GM23248 (cell line): Measurements from ENCODE around the gene KRTAP5-7. TPM values are rescaled to one million over a fixed set of nuclear protein-coding genes. Genes with fewer than 3 reads are reported as not detected.

Experiments
- DNase-seq: peaks from one replicate; pipeline ENCODE4 v3.0.0-alpha.2; 2015
- H2AFZ ChIP-seq: fragments of 200-600 bp; sonication (generic); 2 replicates; pipeline ENCODE4 v1.6.1; 2016; ENCODE audit warnings: antibody characterized with exemption
- H3F3A ChIP-seq: fragments of 200-600 bp; sonication (generic); 2 replicates; pipeline ENCODE4 v1.6.1; 2016; ENCODE audit warnings: mild to moderate bottlenecking, antibody characterized with exemption, mixed run types; ENCODE audit not compliant: insufficient read depth
- H3K27ac ChIP-seq: fragments of 200-600 bp; sonication (generic); 2 replicates; pipeline ENCODE4 v1.5.1; 2016; ENCODE audit warnings: mild to moderate bottlenecking
- H3K27me3 ChIP-seq: fragments of 200-600 bp; sonication (generic); replicated peaks from 2 replicates; pipeline ENCODE4 v1.6.1; 2016; ENCODE audit warnings: mild to moderate bottlenecking; ENCODE audit not compliant: insufficient read depth
- H3K36me3 ChIP-seq: fragments of 200-600 bp; sonication (generic); 2 replicates; pipeline ENCODE4 v1.6.1; 2016; ENCODE audit warnings: low read depth, mild to moderate bottlenecking
- H3K4me1 ChIP-seq: fragments of 200-600 bp; sonication (generic); 2 replicates; pipeline ENCODE4 v1.6.1; 2016; ENCODE audit warnings: mild to moderate bottlenecking; ENCODE audit not compliant: insufficient read depth
- H3K4me2 ChIP-seq: fragments of 200-600 bp; sonication (generic); one replicate; pipeline ENCODE4 v1.6.1; 2016; ENCODE audit warnings: mild to moderate bottlenecking; ENCODE audit not compliant: unreplicated experiment
- H3K4me3 ChIP-seq: fragments of 200-600 bp; sonication (generic); 2 replicates; pipeline ENCODE4 v1.5.1; 2016; ENCODE audit warnings: mild to moderate bottlenecking
- H3K79me2 ChIP-seq: fragments of 200-600 bp; sonication (generic); 2 replicates; pipeline ENCODE4 v1.6.1; 2016; ENCODE audit warnings: mild to moderate bottlenecking; ENCODE audit not compliant: insufficient read depth
- H3K9ac ChIP-seq: fragments of 200-600 bp; sonication (generic); 2 replicates; pipeline ENCODE4 v1.6.1; 2016; ENCODE audit warnings: mild to moderate bottlenecking
- H3K9me2 ChIP-seq: fragments of 200-600 bp; sonication (generic); 2 replicates; pipeline ENCODE4 v1.6.1; 2016; ENCODE audit warnings: mixed run types, mild to moderate bottlenecking, moderate library complexity; ENCODE audit not compliant: insufficient read depth
- H3K9me3 ChIP-seq: fragments of 200-600 bp; sonication (generic); one replicate; pipeline ENCODE4 v1.6.1; 2017; ENCODE audit warnings: low read depth
- H4K20me1 ChIP-seq: fragments of 200-600 bp; sonication (generic); 2 replicates; pipeline ENCODE4 v1.6.0; 2016; ENCODE audit not compliant: insufficient read depth
- EZH2 ChIP-seq: fragments of 200-600 bp; sonication (generic); IDR thresholded peaks from 2 replicates; pipeline ENCODE4 v1.6.1; 2018; ENCODE audit warnings: antibody characterized with exemption, mild to moderate bottlenecking; ENCODE audit not compliant: insufficient read depth, poor library complexity, severe bottlenecking
- EZH2phosphoT487 ChIP-seq: fragments of 200-600 bp; sonication (generic); IDR thresholded peaks from 2 replicates; pipeline ENCODE4 v1.6.1; 2018; ENCODE audit warnings: antibody characterized with exemption, moderate library complexity, mild to moderate bottlenecking, low read depth; ENCODE audit not compliant: insufficient read depth
- WGBS, 2 experiments: methylation state at CpG; one replicate each; pipeline ENCODE4 v1.1.6; 2015 to 2017; ENCODE audit warnings: low lambda C conversion rate in 2 of 2, low coverage in 1 of 2; ENCODE audit errors: missing lambda C conversion rate in 2 of 2; 5-methylcytosine and 5-hydroxymethylcytosine counted together
- in situ Hi-C: fragments of 300-500 bp; cut with MboI; formaldehyde crosslinking; loops from 2 replicates; pipeline ENCODE4 v1.15.0; 2020
- polyA plus RNA-seq: library from polyadenylated mRNA; unstranded; fragments of >200 nt; fragmentation: Nextera tagmentation; extraction: Ambion mirVana; gene quantifications from 2 replicates; pipeline ENCODE4 v1.2.1, GENCODE V29; 2016
- total RNA-seq: library from RNA; depleted of rRNA; stranded (reverse); fragments of >200 nt; shearing (Covaris generic); gene quantifications from 2 replicates; pipeline ENCODE4 v1.2.3, GENCODE V29; 2014

The KRTAP5-7 gene
- total and polyA plus RNA-seq, 2 experiments from 2014 or later: not detected

GRCh38 chr11:71551711-71552110, 24.6 kb downstream of the KRTAP5-7 start:
- WGBS, 2 experiments: 49 to 63% methylated on average over 1 of the region's 1 CpG
- Histone ChIP-seq H3K27me3 (no peaks in the 10 kb centered on the region), H3K36me3 (no peaks in the 10 kb centered on the region), H3K4me3 (no peak overlapping the region), H3K4me2 (no peak overlapping the region), H3K9ac (no peak overlapping the region), H3K4me1 (no peaks in the 10 kb centered on the region), H3K9me2 (no peaks in the 10 kb centered on the region), H4K20me1 (no peaks in the 10 kb centered on the region), H2AFZ (no peak overlapping the region), H3F3A (no peaks in the 10 kb centered on the region), H3K9me3 (no peaks in the 10 kb centered on the region), H3K27ac (no peak overlapping the region), H3K79me2 (no peaks in the 10 kb centered on the region)
- no peak for TF ChIP-seq EZH2
- TF ChIP-seq EZH2phosphoT487: no peak
- no peak for DNase-seq
- in situ Hi-C loops: no loop called here

- in situ Hi-C loops: no loop called here
- Histone ChIP-seq H3K27me3 (no peaks in the 10 kb centered on the region), H3K4me2 (no peak overlapping the region), H4K20me1 (no peaks in the 10 kb centered on the region), H3K27ac (no peak overlapping the region), H3K36me3 (no peaks in the 10 kb centered on the region), H3K4me1 (no peaks in the 10 kb centered on the region), H3K9ac (no peak overlapping the region), H3K9me3 (no peaks in the 10 kb centered on the region), H3K79me2 (no peaks in the 10 kb centered on the region), H3K4me3 (no peak overlapping the region), H3K9me2 (no peaks in the 10 kb centered on the region), H2AFZ (no peak overlapping the region), H3F3A (no peaks in the 10 kb centered on the region)
- TF ChIP-seq EZH2 (no peak), EZH2phosphoT487 (no peak)
- 39 to 49% methylated on average over 6 of the region's 6 CpGs for WGBS, 2 experiments
- DNase-seq: no peak
Measured at GRCh38 chr11:71554996-71555395, 27.9 kb downstream of the KRTAP5-7 start.

GRCh38 chr11:71555508-71555907, 28.4 kb downstream of the KRTAP5-7 start:
- H3F3A ChIP-seq: no peaks in the 10 kb centered on the region
- H3K27me3 ChIP-seq: no peaks in the 10 kb centered on the region
- no peaks in the 10 kb centered on the region for H3K9me2 ChIP-seq
- no peak for TF ChIP-seq EZH2phosphoT487
- no peak for TF ChIP-seq EZH2
- H4K20me1 ChIP-seq: no peaks in the 10 kb centered on the region
- H3K27ac ChIP-seq: no peak overlapping the region
- no peaks in the 10 kb centered on the region for H3K36me3 ChIP-seq
- no peak overlapping the region for H3K4me2 ChIP-seq
- in situ Hi-C loops: no loop called here
- H3K4me3 ChIP-seq: no peak overlapping the region
- 52 to 65% methylated on average over 6 to 11 of the region's 11 CpGs for WGBS, 2 experiments
- H3K9me3 ChIP-seq: no peaks in the 10 kb centered on the region
- H3K4me1 ChIP-seq: no peaks in the 10 kb centered on the region
- no peaks in the 10 kb centered on the region for H3K79me2 ChIP-seq
- no peak for DNase-seq
- H2AFZ ChIP-seq: no peak overlapping the region
- no peak overlapping the region for H3K9ac ChIP-seq

GRCh38 chr11:71556018-71556417, 29.0 kb downstream of the KRTAP5-7 start:
- TF ChIP-seq EZH2phosphoT487 (no peak), EZH2 (no peak)
- no peaks in the 10 kb centered on the region for H3K79me2 ChIP-seq
- DNase-seq: no peak

GRCh38 chr11:71557257-71557656, 30.2 kb downstream of the KRTAP5-7 start:
- Histone ChIP-seq H3K9me2 (no peaks in the 10 kb centered on the region), H3K4me3 (no peak overlapping the region), H3K9ac (no peak overlapping the region), H3K4me2 (no peak overlapping the region), H2AFZ (no peak overlapping the region), H3F3A (no peaks in the 10 kb centered on the region), H4K20me1 (no peaks in the 10 kb centered on the region), H3K9me3 (no peaks in the 10 kb centered on the region), H3K36me3 (no peaks in the 10 kb centered on the region), H3K27ac (no peak overlapping the region), H3K27me3 (no peaks in the 10 kb centered on the region), H3K4me1 (no peaks in the 10 kb centered on the region), H3K79me2 (no peaks in the 10 kb centered on the region)
- in situ Hi-C loops: no loop called here
- no peak for TF ChIP-seq EZH2phosphoT487
- no peak for TF ChIP-seq EZH2
- no peak for DNase-seq

More at GRCh38 chr11:71556018-71556417, 29.0 kb downstream of the KRTAP5-7 start:
- Histone ChIP-seq H3K9me2 (no peaks in the 10 kb centered on the region), H3K27me3 (no peaks in the 10 kb centered on the region), H3K27ac (no peak overlapping the region), H4K20me1 (no peaks in the 10 kb centered on the region), H3K4me1 (no peaks in the 10 kb centered on the region), H3K9me3 (no peaks in the 10 kb centered on the region), H3K4me3 (no peak overlapping the region), H2AFZ (no peak overlapping the region), H3K4me2 (no peak overlapping the region), H3K36me3 (no peaks in the 10 kb centered on the region), H3K9ac (no peak overlapping the region), H3F3A (no peaks in the 10 kb centered on the region)
- 47 to 50% methylated on average over 4 of the region's 4 CpGs for WGBS, 2 experiments
- in situ Hi-C loops: no loop called here
